HG03520 (cell line): ENCODE data around the gene SYPL1.
"Not testable (repeated sequence)": the region's sequence is repeated elsewhere in the genome, so short reads cannot be mapped to it uniquely, and the experiment has no call there.

Source experiments
- ATAC-seq: cut with Tn5 transposase; IDR thresholded peaks from one replicate; pipeline ENCODE4 v1.9.1; 2021; ENCODE audit warnings: mild to moderate bottlenecking, moderate library complexity; ENCODE audit not compliant: unreplicated experiment

Gene SYPL1

DNA sequence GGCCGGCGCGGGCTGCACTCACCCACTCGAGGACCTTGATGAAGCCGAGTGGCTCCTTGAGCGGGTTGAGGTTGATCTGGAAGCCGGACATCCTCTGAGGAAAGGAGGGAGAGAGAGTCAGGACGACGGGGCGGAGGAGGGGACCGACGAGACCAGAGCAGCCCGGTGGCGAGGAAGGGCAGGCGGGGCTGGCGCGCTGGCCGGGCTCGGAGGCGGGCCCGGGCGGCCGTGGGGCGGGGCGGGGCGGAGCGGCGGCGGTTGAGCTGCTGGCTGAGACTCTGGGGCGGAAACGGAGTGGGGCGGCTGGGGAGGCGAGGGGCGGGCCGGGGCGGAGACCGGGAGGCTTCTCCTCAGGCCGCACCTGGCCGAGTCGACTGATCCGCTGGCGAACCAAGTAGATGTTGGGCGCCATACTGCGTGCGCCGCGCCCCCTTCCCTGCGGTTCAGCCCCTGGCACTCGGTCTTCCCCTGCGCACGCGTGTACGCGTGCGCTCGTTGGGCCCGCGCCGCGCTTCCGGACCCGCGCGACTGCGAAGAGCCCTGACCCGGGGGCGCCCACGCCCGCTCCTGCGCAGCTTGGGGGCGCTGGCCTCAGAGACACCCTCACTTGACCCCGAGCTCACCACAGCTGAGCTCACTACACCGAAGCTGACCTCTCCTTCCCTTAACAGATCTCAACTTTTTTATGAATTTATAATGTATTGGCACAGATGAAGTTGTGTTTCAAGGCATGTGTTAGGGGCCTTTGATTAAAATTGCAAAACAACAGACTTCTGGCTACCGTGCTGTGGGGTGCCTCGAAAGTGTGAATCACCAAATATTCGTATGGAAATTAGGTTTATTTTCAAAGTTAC, at the start of gene SYPL1:
Gene SYPL1, minus strand, starts transcription at position 195 of the 854 bp plus-strand sequence. Its CDS starts 104 bp downstream, at position 91.
- ATAC-seq, result peak; percentile 75

DNA sequence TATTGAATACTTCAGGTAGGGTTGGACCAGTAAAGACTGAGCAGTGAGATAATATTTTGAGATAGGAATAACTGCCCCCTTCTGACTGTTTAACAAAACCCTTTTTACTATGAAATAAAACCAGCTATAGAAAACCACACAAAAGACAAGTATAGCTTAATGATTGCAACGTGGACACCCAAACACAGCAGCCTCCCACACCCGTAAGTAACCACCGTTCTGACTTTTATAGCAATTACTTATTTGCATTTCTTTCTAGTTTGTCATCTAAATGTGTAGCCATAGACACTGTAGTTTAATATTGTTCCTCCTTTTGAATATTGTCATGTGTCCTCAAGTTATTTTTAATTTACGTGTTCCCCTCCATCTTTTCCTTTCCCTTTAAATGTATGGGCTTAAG, 42.9 kb upstream of the SYPL1 start:
- no peak for ATAC-seq

DNA sequence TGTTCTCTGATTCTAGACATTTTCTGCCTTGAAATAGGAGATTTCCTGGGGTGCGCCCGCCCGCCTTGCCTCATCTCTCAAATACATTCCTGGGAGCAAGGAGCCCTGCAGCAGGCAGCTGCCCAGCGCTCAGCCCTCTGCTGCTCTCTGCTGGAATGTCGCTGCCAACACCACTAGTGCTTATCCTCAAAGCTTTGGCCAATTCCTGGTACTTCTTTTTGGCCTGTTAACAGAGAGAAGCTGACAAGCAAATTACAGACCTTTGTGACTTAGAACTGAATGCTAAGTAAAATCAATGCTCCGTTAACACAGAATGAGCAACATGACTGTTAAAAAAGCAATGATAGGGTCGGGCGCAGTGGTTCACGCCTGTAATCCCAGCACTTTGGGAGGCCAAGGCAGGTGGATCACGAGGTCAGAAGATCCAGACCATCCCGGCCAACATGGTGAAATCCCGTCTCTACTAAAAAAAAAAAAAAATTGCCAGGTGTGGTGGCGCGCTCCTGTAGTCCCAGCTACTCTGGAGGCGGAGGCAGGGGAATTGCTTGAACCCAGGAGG, 41.9 kb upstream of the SYPL1 start:
- ATAC-seq, result peak; percentile 55

DNA sequence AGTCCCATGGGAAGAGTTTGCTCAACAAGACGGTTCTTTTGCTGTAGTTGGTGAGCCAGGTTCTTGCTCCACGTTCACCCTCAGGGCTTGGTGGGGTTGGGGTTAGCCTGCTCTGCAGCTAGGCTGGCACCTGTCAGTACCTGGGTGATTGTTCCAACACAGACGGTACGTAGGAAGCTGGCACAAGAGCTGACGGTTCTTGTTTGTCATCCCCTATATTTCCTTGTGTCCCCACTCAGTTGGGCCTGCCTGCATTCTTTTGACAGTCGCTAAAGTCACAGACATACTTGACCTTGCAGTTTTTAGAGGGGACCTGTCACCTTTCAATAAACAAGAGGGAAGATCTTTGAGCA, 40.2 kb upstream of the SYPL1 start:
- no peak for ATAC-seq

DNA sequence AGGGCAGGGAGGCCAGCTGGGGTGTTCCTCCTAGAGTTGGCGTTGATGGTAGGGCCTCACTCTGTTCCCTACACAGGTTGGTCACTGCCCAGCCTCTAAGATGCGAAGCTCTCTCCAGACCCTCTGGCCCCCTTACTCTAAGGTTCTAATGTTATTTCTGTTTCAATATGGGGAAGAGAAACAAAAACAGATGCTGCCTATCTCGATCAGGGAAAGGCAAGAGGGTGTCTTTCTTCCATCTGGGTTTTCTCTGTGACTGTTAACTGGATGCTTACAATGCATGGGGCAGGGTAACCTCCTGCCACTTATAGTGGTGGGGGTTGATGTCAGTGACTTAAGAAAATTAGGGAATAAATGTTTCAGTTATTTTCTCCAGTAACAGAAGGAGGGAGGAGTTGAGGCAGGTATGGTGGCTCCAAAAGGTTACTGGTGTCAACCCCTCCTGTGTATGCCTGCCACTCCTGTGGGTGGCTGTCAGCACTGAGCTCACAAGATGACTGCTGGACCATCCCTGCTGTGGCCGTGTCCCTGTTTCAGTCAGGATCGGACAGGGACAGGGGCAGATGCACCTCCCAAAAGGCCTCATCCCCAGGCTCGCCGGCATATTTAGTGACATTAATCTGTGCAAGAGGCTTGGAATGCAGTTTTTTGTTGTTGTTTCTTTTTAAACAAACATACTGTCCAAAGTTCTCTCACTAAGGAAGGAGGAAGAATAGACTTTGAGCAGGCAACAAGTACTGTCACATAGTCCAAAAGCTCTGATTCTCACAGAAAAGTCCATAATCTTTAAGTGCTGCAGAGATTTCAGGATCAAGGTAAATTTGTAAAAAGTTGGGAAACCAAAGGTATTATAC, 39.6 kb upstream of the SYPL1 start:
- no peak for ATAC-seq

DNA sequence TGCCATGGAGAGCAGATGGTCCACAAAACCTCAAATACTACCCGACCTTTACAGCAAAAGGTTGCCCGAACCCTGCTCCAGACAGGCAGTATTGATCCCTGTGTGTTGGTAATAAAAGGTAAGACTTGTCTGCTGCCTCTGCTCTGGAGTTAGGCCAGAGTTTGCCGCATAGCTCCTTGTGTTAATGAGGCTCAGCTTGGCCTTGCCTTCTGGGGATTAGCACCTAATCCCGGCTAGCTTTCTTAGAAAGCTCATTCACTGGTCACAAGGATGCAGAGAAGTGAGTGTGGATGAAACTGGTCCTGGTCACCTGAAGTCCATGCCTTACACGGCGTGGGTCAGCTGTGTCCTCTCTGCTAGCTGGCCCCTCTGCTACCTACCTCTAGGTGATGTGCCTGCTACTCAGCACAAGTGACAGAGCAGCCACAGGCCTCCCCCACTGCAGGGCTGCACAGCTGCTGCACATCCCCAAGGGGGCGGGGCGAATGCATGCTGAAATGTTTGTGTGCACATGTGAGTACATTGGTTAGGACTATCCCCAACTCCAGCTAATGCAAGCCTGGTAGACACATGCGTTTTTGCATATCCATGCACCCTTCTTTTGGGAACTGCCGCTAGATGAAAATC, 31.7 kb upstream of the SYPL1 start:
- no peak for ATAC-seq

DNA sequence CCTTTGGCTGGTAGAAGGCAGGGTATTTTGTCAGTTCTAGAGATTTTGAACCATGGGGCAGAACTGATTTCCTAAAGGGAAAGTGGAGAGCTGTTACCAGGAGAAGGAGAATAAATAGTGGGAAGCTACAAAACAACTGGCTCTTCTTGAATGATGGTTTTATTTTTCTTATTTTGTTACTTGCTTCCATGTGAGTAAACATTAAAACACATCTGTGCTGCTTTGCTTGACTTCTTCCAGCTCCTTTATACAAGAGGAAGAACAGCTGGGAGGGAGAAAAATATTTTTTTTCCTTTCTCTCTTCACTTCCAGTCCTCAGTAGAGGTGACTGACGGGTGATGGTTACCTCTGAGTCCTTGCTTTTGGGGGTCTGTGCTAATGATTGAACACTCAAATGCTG, 30.0 kb upstream of the SYPL1 start:
- ATAC-seq, result no peak

DNA sequence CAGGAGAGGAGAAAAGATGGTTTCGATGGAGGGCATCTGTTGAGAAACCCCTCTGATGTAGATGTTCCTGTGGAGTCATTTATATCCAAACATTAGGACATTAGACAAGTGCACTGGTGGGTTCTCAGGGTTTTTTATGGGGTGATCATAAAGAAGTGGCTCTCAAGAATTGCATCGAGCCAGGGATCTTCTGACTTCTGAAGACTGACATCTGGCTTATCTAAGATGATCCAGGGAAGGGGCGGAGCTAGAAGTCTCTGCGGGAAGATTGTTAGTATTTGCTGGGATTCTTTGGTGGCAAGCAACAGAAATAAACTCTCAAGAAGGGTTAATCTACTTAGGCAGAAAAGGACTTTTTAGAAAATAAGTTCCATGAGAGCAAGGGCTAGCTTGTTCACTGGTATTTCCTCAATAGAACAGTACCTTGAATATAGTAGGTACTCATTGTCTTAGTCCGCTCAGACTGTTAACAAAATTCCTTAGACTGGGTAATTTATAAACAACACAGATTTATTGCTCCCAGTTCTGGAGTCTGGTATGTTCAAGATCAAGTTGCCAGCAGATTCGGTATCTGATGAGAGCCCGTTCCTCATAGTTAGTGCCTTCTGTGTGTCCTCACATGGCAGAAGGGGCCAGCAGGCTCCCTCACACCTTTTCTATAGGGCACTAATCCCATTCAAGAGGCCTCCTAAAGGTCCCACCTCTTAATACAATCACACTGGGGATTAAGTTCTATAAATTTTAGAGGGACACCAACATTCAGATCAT, 28.5 kb upstream of the SYPL1 start:
- no peak for ATAC-seq

DNA sequence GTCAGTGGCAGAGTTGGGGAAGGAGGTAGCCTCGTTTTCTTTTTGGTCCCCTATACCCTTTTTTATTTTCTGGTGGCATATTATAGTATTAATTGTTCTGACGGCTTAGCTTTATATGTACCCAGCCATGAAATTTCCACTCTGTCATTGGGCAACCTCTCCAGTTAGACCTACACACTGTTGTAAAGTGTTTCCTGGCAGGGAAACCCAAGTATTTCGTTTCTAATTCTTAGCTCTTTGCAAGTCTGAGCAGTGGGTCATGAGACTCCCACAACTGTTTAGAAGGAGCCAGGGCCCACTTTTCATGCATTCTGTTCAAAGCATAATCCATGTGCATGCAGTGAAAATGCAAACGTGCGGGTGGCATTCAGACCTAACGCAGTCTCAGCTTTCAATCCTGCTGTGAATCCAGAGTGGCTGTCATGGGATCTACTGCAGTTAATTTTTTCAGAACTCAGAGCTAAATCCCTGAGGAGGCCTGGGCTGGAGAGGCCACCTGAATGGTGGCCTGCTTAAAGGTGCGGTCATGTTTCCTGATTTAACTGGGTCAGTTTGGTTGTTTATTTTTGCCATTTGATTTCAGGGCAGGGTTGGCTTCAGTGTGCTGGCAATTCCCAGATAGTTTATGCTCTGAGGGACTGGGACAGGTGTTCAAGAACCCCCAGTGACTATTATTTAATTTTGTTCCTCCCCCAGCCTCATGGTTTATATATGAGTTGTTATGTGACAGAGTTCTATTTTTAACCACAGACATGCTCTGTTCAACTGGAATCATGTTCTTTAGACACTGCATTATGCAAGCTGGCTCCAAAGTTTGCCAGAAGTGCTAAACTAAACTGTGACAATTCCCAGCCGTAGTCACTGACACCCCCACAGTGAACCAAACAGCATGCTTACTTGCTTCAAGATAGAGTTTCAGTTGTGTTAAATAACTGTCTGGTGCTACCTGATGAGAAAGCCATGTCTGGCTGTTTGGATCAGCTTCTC, 27.4 kb upstream of the SYPL1 start:
- ATAC-seq, result no peak

DNA sequence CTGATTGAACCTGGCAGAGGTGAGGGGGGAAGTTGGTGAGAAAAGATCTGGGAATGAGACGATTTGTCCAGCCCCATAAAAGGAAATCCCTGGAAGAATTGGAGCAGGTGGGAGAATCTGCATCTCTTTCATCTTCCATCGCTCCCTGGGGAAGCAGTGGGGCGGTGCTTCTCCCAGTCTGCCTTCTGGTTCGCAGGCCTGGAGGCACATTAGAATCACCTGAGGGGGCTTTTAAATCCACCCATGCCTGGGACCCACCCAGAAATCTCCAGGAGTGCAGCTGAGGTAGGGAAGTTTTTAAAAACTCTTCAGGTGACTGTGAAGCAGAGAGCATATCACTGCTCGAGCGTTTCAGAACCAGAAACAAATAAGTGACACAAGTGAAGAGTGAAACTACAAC, 26.7 kb upstream of the SYPL1 start:
- no peak for ATAC-seq

DNA sequence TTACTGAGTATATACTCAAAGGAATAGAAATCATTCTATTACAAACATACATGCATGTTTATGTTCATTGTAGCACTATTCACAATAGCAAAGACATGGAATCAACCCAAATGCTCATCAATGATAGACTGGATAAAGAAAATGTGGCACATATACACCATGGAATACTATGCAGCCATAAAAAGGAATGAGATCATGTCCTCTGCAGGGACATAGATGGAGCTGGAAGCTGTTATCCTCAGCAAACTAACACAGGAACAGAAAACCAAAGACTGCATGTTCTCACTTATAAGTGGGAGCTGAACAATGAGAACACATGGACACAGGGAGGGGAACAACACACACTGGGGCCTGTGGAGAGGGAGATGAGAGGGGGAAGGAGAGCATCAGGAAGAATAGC, 26.1 kb upstream of the SYPL1 start:
- not testable (repeated sequence) for ATAC-seq

DNA sequence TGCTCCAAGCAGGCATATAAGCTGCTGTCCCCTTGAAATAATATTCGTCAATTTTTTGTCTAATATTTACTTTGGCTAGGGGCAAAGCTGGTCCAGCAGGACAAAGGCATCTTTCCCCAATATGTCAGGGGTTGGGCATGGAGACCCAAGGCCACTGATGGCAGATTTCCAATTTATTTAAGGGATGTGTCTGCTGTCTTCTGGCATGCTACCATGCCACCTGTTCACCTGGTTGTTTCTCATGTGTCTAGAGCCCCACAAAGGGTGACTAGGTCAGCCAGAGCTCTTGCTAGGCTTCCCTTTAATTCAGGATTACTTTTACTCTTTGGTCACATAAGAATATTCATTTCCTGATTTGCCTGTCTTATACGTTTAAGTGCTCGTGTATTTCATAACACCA, 22.1 kb upstream of the SYPL1 start:
- no peak for ATAC-seq

DNA sequence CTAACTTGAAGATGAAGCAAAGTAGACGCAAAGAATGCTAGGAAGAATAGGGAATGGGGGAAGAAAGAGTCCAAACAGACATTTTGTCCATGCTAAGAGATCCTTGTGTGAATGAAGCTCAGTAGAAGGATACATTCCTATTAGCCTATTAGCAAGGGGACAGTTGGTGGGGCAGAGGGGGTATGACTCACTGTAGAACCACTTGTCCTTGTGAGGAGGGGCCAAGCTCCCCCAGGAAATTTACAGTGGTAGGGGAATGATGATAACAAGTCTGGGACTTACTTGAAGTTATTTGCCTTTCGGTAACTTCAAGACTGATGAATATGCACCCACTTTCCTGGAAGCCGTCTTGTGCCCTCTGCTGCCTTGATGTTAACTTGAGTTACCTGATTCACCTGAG, 17.2 kb upstream of the SYPL1 start:
- no peak for ATAC-seq

DNA sequence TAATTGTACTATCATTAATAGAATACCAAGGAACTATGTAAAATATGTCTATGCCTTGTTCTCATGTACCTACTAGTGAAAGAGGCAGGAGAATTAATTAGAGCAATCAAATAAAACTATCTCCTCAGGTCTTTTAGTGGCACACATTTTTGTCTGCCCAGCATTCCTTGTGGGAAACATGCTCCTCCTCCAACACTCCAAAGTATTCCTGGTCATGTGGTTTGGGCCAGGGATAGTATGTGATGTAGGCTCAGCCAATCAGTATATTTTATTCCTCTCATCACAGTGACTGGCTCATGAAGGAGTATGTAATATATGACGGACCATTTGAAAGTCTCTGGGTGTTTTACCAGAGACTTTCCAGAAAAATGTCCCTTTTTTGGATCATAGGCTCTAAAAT, 16.7 kb upstream of the SYPL1 start:
- no peak for ATAC-seq

DNA sequence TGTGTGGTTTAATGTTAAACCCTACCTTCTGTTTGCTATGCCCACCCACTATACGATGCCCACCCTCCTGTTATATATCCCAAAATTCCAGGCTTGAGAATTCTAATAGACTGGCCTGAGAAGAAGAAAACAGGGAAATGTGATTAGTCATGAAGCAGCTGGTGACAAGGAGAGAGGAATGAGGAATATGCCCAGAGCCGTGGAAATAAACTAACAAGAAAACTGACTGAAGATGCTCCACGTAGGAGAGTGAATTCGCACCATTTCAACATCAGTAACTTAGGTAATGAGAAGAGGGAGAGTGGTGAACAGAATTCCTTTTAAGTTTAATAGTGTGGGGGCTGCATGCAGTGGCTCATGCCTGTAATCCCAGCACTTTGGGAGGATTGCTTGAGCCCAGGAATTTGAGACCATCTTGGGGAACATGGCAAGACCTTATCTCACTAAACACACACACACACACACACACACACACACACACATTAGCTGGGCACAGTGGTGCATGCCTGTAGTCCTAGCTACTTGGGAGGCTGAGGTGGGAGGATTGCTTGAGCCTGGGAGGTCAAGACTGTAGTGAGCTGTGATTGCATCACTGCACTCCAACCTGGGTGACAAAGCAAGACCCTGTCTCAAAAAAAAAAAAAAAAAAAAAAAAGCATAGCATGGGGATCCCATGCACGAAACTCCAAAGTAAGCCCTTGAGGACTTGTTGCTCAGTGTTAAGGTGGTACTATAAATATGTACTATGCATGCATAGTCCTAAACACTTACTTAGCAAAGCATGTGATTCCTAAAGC, 16.1 kb upstream of the SYPL1 start:
- ATAC-seq, result no peak

DNA sequence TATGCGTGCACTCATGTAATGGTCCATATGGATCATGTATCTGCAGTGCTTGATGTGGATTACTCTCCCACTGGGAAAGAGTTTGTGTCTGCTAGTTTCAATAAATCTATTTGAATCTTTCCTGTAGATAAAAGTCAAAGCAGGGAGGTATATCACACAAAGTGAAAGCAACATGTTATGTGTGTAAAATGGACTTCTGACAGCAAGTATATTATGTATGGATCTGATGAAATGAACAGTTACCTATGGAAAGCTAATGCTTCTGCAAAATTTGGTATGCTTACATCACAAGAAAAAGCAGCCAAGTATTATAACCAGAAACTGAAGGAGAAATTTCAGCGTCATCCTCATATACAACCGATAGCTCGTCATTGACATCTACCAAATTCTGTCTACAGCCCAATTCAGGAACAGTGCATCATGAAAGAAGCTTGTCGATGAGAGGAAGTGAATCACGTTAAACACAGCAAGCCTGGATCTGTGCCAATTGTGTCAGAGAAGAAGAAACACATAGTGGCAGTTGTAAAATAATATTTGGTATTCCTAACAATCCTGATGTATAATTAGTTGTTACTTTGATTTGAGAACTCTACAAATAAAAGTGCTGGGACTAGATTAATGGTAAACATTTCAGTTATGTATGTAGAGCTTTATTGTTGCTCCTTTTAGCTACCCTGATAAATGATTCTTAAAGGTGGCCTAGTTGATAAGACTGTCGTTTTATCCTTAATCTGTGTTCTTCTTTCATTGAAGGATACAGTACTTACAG, 14.2 kb upstream of the SYPL1 start:
- ATAC-seq, result no peak

DNA sequence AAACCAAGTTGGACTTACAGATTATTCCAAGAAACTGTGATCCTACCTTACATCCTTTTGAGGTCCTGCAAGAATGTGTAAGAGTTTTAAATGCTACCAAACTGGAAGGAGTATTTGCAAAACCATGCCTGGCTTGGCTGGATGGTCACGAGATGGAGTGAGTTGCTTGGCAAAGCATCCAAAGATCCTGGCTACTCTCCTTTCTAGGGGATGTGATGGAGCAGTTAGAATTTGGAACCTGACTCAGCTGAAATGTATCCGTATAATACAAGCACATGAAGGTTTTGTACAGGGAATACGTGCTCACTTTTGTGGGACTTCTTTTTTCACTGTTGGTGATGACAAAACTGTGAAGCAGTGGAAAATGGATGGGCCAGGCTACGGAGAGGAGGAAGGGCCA, 13.3 kb upstream of the SYPL1 start:
- ATAC-seq, result no peak

DNA sequence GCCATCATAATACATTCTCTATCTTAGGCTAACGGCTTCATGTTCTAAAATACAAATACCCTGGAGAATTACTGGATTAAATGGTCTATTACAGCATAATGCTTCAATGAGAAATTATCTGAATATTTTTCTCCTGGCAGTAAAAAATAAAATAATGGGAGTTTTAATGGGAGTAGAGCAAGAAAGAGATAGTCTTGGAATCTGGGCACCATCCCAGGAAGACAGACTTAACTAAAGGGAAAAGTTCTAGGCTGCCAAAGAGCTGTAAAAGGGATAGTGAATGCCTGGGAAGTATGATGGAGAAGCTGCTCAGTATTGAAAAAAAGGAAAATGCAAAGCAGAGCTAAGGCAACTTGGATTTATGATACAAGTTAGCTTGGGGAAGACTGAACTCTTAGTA, 12.1 kb upstream of the SYPL1 start:
- no peak for ATAC-seq
